Fibroblast of skin of back (primary cell): ENCODE measurements around the gene VPS54.
"Not testable (repeated sequence)": the region's sequence is repeated elsewhere in the genome, so short reads cannot be mapped to it uniquely, and the experiment has no call there.

Experiments
- DNase-seq: peaks from one replicate; pipeline ENCODE4 v3.0.0-alpha.2; 2013

VPS54 gene

GRCh38 chr2:64023485-64024258, 4.4 kb upstream of the VPS54 start:
- DNase-seq: no peak

GRCh38 chr2:64021578-64021977, 2.4 kb upstream of the VPS54 start:
- DNase-seq: no peak

- DNase-seq: no peak
These were observed 824 bp upstream of the VPS54 start for GRCh38 chr2:64019975-64020528.

GRCh38 chr2:64018701-64019082, 536 bp downstream of the VPS54 start:
- DNase-seq: peak; percentile 62

GRCh38 chr2:64017811-64018700, 1.2 kb downstream of the VPS54 start:
- DNase-seq: peak; percentile 34

GRCh38 chr2:64015898-64016297, 3.3 kb downstream of the VPS54 start:
- DNase-seq: no peak

GRCh38 chr2:64015391-64015790, 3.8 kb downstream of the VPS54 start:
- no peak for DNase-seq

GRCh38 chr2:64014628-64015027, 4.6 kb downstream of the VPS54 start:
- no peak for DNase-seq

GRCh38 chr2:64013053-64013452, 6.2 kb downstream of the VPS54 start:
- DNase-seq: no peak

GRCh38 chr2:64012115-64012514, 7.1 kb downstream of the VPS54 start:
- DNase-seq: no peak

GRCh38 chr2:64008434-64009009, 10.7 kb downstream of the VPS54 start:
- DNase-seq: no peak

GRCh38 chr2:64007924-64008323, 11.3 kb downstream of the VPS54 start:
- DNase-seq: no peak

- DNase-seq: no peak
These were observed 13.4 kb downstream of the VPS54 start for GRCh38 chr2:64005707-64006356.

- DNase-seq: no peak
These were observed 16.0 kb downstream of the VPS54 start for GRCh38 chr2:64003239-64003638.

GRCh38 chr2:64001382-64002101, 17.7 kb downstream of the VPS54 start:
- no peak for DNase-seq

GRCh38 chr2:64000630-64001381, 18.4 kb downstream of the VPS54 start:
- no peak for DNase-seq

GRCh38 chr2:63999049-63999448, 20.2 kb downstream of the VPS54 start:
- DNase-seq: no peak

- not testable (repeated sequence) for DNase-seq
These were observed 22.5 kb downstream of the VPS54 start for GRCh38 chr2:63996582-63997198.

GRCh38 chr2:63994329-63995070, 24.7 kb downstream of the VPS54 start:
- not testable (repeated sequence) for DNase-seq

GRCh38 chr2:63993871-63994270, 25.4 kb downstream of the VPS54 start:
- DNase-seq: no peak
